ENCODE data around the gene MRPL27.
"Not testable (repeated sequence)": the region's sequence is repeated elsewhere in the genome, so short reads cannot be mapped to it uniquely, and the experiment has no call there.

Gene MRPL27

DNA sequence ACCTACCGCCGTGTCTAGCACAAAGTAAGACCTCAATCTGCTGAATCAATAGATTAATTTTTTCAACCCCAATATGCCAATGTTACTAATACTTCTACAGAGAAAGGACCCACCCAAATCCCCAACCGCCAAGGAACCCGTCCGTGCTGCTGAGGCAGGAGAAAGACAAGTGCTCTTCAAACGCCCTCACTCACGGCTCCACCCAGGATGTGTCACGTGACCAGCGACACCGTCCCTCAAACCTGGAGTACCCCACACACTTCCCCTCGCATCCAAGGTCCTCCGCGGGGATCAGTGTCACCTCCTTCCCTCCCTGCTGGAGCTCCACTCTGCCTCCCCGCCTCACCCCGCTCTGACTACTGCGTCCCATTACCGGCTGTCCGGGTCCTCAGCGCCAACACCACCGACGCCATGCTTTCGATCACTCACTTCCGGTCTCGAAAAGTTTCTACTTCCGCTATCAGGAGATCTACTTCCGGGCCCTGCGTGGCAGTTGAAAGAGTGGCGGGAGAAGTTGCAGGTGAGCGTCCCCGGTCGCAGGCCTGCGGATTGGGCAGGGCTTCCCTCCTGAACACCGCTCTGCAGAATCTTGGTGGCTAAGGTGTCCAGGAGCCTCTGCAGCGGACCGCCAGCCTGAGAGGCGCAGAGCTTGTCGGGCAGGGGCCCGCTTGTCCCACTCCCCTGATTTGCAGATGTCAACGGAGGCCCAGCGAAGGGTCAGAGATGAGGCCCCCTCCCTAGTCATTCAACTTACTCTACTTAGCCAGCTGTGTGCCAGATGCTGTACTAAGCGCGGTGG is at the start of gene MRPL27, which contains the start of gene EME1:
Gene MRPL27 (minus strand): TSS at position 427 of the 799 bp plus-strand sequence. CDS start 14 bp downstream, at position 413.
Gene EME1 (plus strand): TSS at position 472 of the 799 bp plus-strand sequence. CDS start 1,980 bp downstream, outside the sequence.
- DNase-seq (ENCODE audit: low read depth) = peak; percentile 74

DNA sequence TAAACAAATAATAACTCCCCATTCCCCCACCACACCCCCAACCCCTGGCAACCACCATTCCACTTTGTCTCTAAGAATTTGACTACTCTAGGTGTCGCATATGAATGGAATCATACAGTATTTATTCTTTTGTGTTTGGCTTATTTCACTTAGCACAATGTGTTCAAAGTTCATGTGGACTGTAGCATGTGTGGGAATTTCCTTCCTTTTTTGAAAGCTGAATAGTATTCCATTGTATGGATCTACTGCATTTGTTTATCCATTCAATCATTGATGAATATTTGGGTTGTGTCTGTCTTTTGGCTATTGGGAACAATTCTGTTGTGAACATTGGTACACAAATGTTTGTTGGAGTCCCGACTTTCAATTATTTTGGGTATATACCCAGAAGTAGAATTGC is 49.8 kb upstream of the MRPL27 start:
- no peak for DNase-seq (ENCODE audit: low read depth)

DNA sequence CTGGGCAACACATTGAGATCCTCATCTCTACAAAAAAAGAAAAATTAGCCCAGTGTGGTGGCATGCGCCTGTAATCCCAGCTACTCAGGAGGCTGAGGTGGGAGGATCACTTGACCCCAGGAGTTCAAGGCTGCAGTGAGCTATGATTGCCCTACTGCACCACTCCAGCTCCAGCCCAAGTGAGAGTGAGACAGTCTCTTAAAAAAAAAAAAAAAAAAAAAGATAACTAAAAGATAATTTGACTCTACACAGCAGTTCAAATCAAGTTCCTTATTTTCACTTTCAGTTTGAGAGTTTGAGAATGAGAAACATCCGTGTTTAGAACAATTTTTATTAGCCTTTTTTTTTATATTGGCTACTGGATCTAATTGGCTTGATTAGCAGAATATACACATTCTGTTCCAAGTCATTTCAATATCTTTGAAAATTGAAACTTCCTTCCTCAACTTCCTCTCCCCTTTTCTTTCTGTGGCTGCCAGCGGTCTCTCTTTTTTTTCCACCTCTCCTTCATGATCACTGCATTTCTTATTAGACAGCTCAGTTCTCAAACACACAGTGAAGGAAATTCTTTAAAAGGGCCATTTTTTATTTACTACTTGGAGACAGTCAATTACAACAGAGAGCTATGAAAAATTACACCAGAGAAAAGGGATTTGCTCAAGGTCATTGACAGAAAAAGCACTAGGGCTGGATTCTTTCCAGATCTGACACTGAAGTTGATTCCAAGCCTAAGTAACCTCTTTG is 48.5 kb upstream of the MRPL27 start:
- no peak for DNase-seq (ENCODE audit: low read depth)

DNA sequence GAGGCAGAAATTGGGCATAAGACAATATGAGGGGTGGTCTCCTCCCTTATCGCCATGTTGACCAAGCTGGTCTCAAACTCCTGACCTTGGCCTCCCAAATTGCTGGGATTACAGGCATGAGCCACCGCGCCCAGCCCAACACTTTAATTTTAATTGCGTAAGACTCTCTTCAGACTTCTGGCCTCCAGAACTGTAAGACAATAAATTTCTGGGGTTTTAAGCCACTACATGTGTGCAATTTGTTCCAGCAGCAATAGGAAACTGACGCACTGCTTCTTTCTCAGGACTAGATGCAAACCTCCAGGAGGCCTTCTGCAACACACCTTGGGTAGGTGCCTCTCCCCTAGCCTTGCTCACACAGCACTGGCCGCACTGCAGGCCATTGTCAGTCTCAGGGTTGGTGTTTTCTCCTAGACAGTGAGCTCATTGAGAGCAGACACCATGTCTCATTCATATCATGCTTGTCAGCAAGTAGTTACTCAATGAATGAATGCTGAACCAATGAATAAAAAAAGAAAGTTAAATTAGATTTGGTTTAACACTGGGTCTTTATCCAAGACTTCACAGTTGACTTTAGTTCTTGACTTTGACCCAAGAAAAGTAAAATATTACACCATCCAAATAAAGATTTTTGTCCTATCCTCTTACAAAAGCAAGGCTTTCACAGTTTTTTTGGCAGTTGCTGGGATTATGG is 47.6 kb upstream of the MRPL27 start:
- no peak for DNase-seq (ENCODE audit: low read depth)

DNA sequence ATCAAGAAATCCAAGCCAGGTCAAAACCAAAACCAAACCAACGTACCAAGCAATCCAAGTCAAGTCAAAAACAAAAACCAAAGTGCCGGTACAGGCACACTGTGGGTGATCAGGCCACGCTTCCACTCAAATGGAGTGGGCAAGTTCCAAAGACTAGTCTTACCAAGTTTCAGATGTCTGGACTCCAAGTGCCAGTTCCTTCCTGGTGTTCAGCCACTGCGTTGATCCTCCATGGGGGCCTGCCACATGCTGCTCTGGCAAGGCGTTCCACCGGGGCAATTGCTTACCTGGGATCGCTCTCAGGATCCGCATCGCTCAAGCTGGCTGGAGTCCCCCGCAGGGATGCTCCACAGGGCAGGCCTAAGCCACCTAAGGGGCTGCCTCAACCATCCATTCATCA is 46.6 kb upstream of the MRPL27 start:
- DNase-seq (ENCODE audit: low read depth) = not testable (repeated sequence)

DNA sequence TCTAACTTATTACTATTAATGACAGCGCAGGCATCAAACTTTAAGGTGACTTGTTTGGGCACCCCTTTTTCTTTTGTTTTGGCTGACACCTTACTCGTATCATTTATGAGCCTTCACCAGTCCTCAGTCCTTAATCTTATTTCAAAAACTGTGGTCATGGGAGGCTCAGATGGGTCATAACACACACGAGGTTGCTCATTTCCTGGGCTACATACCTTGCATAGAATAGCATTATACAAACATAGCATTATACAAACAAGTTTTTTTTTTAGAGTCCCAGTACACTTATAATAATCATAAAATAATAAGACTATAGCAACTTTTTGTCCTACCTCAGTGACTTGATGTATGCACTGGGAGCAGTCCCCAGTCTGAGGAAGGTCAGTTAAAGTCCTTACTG is 41.8 kb upstream of the MRPL27 start:
- no peak for DNase-seq (ENCODE audit: low read depth)

DNA sequence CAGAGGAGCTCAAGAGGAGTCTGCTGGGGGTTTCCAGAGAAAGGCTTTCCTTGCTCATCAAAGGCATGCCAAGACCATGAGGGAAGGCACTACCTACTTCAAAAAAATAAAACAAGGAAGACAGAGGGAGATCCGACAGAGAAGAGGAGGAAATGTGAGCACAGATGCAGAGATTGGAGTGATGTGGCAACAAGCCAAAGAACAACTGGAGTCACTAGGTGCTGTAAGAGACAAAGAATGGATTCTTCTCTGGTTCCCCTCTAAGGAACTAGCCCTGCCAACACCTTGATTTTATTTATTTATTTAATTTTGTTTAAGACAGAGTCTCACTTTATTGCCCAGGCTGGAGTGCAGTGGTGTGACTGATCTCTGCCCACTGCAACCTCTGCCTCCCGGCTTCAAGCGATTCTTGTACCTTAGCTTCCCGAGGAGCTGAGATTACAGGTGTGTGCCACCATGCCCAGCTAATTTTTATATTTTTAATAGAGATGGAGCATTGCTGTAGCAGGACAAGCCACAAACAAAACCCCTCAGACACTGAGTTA is 39.3 kb upstream of the MRPL27 start:
- no peak for DNase-seq (ENCODE audit: low read depth)

DNA sequence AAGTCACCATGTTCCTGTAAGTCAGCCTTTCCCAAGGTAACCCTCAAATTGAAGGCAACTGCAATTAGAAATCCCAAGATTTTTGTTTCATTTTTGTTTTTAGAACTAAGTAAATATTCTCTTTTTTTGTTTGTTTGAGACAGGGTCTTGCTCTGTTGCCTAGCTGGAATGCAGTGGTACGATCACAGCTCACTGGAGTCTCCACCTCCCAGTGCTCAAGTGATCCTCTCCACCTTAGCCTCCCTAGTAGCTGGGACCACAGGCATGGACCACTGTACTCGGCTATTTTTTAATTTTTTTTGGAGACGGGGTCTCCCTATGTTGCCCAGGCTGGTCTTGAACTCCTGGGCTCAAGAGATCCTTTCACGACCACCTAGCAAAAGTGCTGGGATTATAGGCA is 34.9 kb upstream of the MRPL27 start:
- no peak for DNase-seq (ENCODE audit: low read depth)

DNA sequence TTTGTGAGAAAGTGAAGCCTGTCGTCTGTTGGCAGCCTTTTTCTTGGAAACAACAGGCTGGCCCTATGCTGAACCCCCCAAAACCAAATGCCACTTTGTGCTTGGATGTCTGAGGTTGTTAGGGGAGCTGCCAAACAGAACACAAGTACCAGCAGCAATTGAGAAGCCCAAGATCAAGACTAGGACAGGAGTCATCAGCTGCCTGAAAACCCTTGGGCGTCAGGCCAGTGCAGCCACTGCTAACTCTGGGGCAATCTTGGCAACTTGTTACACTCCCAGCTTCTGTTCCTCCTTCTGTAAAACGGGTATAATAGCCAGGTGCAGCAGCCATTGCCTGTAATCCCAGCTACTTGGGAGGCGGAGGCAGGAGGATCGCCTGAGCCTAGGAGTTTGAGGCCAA is 33.6 kb upstream of the MRPL27 start:
- no peak for DNase-seq (ENCODE audit: low read depth)

DNA sequence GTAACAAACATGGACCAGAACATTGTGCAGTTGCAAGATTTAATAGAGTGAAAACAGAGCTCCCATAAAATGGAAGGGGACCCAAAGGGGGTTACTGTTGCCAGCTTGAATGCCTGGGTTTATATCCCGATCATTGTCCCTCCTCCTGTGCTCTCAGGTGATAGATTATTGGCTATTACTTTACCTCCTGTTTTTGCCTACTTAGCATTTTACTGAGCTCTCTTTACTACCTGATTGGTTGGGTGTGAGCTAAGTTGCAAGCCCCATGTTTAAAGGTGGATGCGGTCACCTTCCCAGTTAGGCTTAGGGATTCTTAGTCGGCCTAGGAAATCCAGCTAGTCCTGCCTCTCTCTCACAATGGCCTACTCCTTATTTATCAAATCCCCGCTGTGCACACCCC is 32.4 kb upstream of the MRPL27 start:
- not testable (repeated sequence) for DNase-seq (ENCODE audit: low read depth)

DNA sequence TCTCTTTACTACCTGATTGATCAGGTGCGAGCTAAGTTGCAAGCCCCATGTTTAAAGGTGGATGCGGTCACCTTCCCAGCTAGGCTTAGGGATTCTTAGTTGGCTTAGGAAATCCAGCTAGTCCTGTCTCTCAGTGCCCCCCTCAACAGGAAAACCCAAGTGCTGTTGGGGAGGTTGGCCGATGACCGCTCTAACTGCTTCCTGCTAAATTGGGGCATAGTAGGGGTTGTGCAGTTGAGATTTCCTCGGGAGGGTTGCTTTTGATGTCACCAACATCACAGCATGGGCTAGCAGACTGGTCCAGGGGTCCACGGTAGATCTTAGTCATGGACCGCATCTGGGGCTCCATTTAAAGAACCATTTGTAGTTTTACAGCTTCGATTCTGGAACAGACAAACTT is 26.6 kb upstream of the MRPL27 start:
- DNase-seq (ENCODE audit: low read depth) = not testable (repeated sequence)

DNA sequence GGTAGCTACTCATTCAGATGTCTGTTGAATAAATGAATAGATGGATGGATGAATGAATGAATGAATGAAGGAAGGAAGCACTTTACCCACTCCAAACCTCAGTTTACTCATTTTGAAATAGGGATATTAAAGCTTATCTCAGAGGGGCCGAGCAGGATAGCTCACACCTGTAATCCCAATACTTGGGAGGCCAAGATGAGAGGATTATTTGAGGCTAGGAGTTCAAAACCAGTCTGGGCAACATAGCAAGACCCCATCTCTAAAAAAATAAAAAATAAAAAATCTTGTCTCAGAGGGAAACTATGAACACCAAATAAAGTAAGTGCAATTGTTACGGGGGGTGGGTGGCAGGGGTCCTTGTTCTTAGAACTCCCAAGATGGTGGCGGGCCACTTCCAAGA is 25.7 kb upstream of the MRPL27 start:
- DNase-seq (ENCODE audit: low read depth) = not testable (repeated sequence)

DNA sequence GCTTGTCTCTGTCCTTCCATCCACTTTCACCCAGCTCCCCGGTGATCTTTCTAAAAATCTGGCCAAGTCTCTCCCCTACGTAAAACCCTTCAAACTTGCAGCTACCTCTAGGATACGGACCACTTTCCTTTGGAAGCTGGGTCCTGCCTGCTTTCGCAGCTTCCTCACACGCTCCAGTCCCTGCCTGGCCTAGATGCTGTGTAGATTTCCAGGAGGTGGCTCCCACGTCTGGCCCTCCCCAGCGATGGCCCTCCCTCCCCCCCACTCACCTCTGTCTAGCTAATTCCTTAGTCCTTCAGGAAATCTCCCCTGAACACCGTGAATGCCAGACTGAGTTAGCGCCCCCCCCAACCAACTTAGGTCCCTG is 24.9 kb upstream of the MRPL27 start:
- DNase-seq (ENCODE audit: low read depth) = no peak

DNA sequence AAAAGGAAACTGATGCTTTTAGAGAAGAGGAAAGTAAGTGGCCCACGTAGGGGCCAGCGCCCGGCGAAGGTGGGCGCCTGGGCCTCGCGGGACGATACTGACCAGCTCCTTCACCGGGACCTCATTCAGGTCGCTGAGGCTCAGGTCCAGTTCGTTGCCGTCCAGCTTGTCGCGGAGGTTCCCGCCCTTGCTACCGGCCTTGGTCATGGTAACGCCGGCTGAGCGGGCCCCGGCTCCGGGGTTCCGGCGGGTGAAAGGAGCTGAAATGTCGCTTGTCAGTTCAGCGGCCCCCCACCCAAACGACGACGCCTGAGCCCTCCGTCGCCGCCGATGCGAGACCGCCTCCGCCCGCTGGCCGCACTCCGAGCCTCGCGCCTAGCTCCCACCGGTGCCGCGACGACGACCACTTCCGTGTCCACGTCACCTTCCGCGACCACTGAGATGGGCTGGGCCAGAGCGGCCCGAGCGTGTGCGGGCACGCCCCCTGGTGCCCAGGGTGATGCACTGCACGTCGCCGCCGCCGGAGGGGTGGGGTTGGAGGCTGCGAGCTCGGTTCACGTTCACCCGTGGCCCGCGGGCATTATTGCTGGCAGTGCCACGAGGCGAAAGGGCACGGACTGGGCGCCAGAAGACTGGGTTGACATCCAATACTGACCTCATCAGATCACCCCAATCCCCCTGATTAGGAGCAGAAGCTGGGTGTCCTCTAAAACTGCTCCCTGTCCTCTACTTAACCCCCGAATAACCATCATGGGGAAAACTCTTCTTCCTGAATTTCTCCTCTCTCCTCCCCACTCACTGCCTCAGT is 24.3 kb upstream of the MRPL27 start, which contains the start of gene LRRC59:
Gene LRRC59 (minus strand): TSS at position 413 of the 808 bp plus-strand sequence. CDS start 206 bp downstream, at position 207.
- DNase-seq (ENCODE audit: low read depth) = peak; percentile 89

DNA sequence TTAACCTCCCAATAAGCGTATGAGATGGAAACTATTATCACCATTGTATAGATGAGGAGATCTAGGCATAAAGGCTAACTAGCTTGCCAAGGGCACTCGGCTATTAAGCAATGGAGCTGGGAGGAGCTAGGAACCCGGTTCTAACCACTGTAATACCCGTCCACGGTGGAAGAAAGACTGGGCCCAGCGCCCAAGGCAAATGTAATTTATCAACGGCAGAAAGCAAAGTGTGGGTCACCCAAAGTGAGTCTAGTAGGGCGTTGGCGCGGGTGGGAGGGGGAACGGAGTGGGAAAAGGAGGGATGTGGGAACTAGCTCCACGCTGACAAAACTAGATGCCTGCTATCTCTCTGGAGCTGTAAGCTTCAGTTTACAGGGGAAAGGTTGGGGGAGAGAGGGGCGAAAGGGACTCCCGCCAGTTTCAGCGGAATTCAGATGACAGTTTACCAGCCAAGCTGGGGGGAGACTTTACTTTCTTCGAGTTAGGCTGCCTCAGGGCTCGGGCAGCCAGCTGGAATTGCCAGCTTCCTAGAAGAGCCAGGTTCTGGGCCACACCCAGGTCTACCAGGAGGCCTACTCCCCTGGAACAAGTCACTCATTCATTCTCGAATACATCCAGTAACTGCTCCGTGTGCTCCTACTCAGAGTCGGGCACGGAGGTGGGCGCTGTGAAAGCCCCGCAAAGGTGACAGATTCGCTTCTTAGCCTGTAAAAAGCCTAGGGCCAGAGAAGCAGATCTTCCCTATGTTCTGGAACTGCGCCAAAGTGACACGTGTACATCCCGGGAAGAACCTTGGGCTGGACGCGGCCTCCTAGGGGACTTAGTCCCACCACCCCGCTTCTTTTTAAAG is 23.5 kb upstream of the MRPL27 start:
- DNase-seq (ENCODE audit: low read depth) = no peak

DNA sequence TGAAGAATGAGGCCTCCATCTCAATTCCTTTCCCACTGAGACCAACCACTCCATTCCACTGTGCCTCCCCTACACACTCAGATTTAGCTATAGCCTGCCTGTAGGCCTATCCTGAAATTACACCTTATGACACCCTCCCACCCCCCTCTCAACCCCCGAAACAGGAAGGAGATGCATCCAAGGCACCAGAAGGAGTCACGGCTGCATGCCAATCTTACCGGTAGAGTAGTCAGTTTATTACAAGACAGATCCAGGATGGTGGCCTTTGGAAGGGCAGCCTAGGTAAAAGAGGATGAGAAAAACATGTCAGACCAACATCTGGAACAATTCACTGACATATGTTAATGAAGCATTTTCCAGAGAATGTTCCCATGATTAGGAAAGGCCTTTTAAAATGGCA is 21.7 kb upstream of the MRPL27 start:
- no peak for DNase-seq (ENCODE audit: low read depth)

DNA sequence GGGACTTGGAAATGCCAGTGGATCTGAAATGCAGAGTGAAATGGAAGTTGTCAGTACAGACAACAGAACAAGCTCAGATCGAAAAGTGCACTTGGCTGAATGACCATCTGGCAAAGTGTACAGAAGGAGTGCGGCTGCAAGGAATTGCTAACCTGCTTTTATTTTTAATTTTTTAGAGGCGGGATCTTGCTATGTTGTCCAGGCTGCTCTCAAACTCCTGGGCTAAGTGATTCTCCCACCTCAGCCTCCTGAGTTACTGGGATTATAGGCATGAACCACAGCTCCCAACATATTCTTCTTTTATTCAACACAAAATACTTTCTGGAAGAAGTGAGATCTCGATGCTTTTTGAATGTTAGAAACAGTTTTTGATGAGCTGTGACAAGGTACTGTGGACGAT is 20.7 kb upstream of the MRPL27 start:
- no peak for DNase-seq (ENCODE audit: low read depth)

DNA sequence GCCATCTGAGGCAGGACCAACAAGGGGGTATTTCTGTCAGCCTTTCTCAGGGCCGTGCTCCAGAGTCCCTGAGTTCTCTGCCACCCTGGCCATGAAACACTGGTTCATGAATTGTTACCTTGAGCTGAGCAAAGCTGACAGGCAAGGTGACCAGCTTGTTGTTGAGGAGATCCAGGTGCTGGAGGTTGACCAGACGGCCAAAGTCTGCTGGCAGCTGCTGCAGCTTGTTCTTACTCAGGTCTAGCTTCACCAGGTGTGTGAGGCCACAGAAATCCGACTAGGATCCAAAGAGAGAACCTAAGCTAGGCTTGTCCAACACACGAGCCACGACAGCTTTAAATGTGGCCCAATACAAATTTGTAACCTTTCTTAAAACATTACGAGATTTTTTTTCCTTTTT is 19.6 kb upstream of the MRPL27 start:
- no peak for DNase-seq (ENCODE audit: low read depth)

DNA sequence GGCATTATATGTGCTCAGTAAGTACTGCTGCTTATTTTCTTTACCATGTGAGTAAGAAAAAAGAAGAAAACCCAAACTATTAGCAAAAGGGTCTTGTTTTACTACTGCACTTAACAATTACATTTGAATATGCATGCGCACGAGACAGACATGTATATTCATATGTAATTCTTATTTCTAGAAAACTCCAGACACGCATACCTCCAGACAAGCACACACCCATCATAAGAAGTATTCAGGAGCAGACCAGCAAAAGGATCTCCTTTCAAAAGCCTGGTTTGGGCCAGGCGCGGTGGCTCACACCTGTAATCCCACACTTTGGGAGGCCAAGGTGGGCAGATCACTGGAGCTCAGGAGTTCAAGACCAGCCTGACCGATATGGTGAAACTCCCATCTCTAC is 16.6 kb upstream of the MRPL27 start:
- no peak for DNase-seq (ENCODE audit: low read depth)

DNA sequence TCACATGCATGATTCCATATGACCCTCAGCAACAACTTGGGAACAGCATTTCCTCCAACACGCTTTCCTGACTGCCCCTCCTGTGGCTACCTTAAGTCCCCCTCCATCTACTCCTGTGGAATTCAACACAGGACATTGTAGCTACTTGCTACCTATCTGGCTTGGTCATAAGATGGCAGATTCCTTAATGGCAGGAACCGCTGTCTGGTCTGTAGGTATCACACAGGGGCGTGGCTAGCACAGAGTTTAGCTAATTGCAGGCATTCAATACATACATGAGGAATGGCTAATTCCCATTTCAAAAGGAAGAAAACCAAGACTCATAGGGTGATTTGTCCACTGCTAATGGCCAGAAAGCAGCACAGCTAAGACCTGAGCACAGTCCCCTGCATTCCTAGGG is 15.7 kb upstream of the MRPL27 start:
- no peak for DNase-seq (ENCODE audit: low read depth)

DNA sequence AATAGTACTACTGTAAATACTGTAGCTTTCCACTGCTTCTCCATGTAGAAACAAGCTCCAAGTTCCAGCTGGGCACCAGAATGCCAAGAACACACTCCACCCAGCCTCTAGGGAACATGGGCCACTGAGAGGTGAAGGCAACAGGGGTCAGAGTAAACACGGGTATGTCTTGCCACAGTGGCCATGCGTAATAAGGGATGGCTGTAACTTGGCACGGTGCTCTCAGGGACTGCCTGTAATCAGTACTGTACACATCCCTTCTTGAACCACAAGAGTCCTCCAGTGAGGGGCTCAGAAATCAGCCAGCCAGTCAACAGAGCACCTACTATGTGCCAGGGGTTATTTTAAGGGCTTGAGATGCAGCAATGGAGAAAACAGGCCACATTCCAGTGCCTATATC is 13.5 kb upstream of the MRPL27 start:
- DNase-seq (ENCODE audit: low read depth) = no peak

All from activated T-cell treated with anti-CD3 and anti-CD28 coated beads for 1 hour (primary cell).